H9 (cell line): ENCODE results near the gene CALCOCO1. TPM values are rescaled to one million over a fixed set of nuclear protein-coding genes. Genes with fewer than 3 reads are reported as not detected.
"Not testable (repeated sequence)": the region's sequence is repeated elsewhere in the genome, so short reads cannot be mapped to it uniquely, and the experiment has no call there.

Experiments used
- DNase-seq: peaks from one replicate; pipeline ENCODE4 v3.0.0-alpha.2; 2017
- H2AFZ ChIP-seq: one replicate; pipeline ENCODE4 v1.6.1; 2013; ENCODE audit warnings: mild to moderate bottlenecking, low read length, control low read depth, moderate library complexity
- H2AK5ac ChIP-seq: 2 replicates; pipeline ENCODE4 v1.6.1; 2013; ENCODE audit warnings: low read length, control low read depth, mixed read lengths; ENCODE audit not compliant: insufficient read length
- H2BK120ac ChIP-seq: one replicate; pipeline ENCODE4 v1.6.1; 2013; ENCODE audit warnings: low read depth, mild to moderate bottlenecking, low read length, control low read depth, inconsistent platforms; ENCODE audit not compliant: poor library complexity, severe bottlenecking
- H2BK12ac ChIP-seq: 2 replicates; pipeline ENCODE4 v1.6.1; 2013; ENCODE audit warnings: low read length, control low read depth, mixed read lengths, low read depth; ENCODE audit not compliant: insufficient read length
- H2BK15ac ChIP-seq: 2 replicates; pipeline ENCODE4 v1.6.1; 2013; ENCODE audit warnings: low read depth, low read length, control low read depth
- H2BK20ac ChIP-seq: one replicate; pipeline ENCODE4 v1.6.1; 2013; ENCODE audit warnings: low read depth, mild to moderate bottlenecking, low read length, control low read depth, inconsistent platforms; ENCODE audit not compliant: poor library complexity, severe bottlenecking
- H2BK5ac ChIP-seq: 2 replicates; pipeline ENCODE4 v1.6.1; 2013; ENCODE audit warnings: low read length, control low read depth, mixed read lengths; ENCODE audit not compliant: insufficient read length
- H3K14ac ChIP-seq: 2 replicates; pipeline ENCODE4 v1.6.1; 2013; ENCODE audit warnings: low read length, control low read depth; ENCODE audit not compliant: insufficient read depth
- H3K18ac ChIP-seq: 2 replicates; pipeline ENCODE4 v1.6.1; 2013; ENCODE audit warnings: low read depth, mild to moderate bottlenecking, mixed read lengths, low read length, control low read depth; ENCODE audit not compliant: insufficient read length
- H3K23ac ChIP-seq: 2 replicates; pipeline ENCODE4 v1.6.1; 2013; ENCODE audit warnings: low read length, control low read depth, mixed read lengths, low read depth; ENCODE audit not compliant: insufficient read length
- H3K23me2 ChIP-seq: 2 replicates; pipeline ENCODE4 v1.6.1; 2013; ENCODE audit warnings: low read depth, mild to moderate bottlenecking, mixed read lengths, low read length, control low read depth; ENCODE audit not compliant: insufficient read length, poor library complexity, severe bottlenecking
- H3K27ac ChIP-seq: 2 replicates; pipeline ENCODE4 v1.5.1; 2013; ENCODE audit warnings: low read length, control low read depth, mixed read lengths, low read depth; ENCODE audit not compliant: insufficient read length
- H3K27me3 ChIP-seq: 2 replicates; pipeline ENCODE4 v1.6.1; 2013; ENCODE audit warnings: low read length, control low read depth, inconsistent platforms; ENCODE audit not compliant: insufficient read depth
- H3K4ac ChIP-seq: 2 replicates; pipeline ENCODE4 v1.6.1; 2013; ENCODE audit warnings: low read depth, mild to moderate bottlenecking, control low read depth, inconsistent platforms, low read length, moderate library complexity
- H3K4me1 ChIP-seq: 2 replicates; pipeline ENCODE4 v1.6.1; 2013; ENCODE audit warnings: low read length, control low read depth, inconsistent platforms; ENCODE audit not compliant: insufficient read depth
- H3K4me2 ChIP-seq: 2 replicates; pipeline ENCODE4 v1.6.1; 2013; ENCODE audit warnings: low read length, control low read depth, mixed read lengths; ENCODE audit not compliant: insufficient read length, insufficient read depth
- H3K56ac ChIP-seq: 2 replicates; pipeline ENCODE4 v1.6.1; 2013; ENCODE audit warnings: low read depth, mild to moderate bottlenecking, mixed read lengths, low read length, control low read depth; ENCODE audit not compliant: insufficient read length
- H3K79me1 ChIP-seq: 2 replicates; pipeline ENCODE4 v1.6.1; 2013; ENCODE audit warnings: low read depth, mild to moderate bottlenecking, moderate library complexity, low read length, control low read depth, inconsistent platforms; ENCODE audit not compliant: insufficient read depth, poor library complexity, severe bottlenecking
- H3K79me2 ChIP-seq: 2 replicates; pipeline ENCODE4 v1.6.1; 2013; ENCODE audit warnings: low read length, control low read depth, inconsistent platforms; ENCODE audit not compliant: insufficient read depth
- H3K9ac ChIP-seq: 2 replicates; pipeline ENCODE4 v1.6.1; 2013; ENCODE audit warnings: low read length, control low read depth, mixed read lengths; ENCODE audit not compliant: insufficient read length; ENCODE audit errors: extremely low read depth
- H3K9me3 ChIP-seq: one replicate; pipeline ENCODE4 v1.6.1; 2013; ENCODE audit warnings: low read depth, low read length, inconsistent platforms; ENCODE audit not compliant: control insufficient read depth
- H3T11ph ChIP-seq: one replicate; pipeline ENCODE4 v1.6.1; 2013; ENCODE audit warnings: mild to moderate bottlenecking, low read length, control low read depth, inconsistent platforms
- H4K20me1 ChIP-seq: one replicate; pipeline ENCODE4 v1.6.1; 2013; ENCODE audit not compliant: control insufficient read depth, insufficient read length, insufficient read depth
- H4K5ac ChIP-seq: 2 replicates; pipeline ENCODE4 v1.6.1; 2013; ENCODE audit warnings: low read depth, mild to moderate bottlenecking, mixed read lengths, low read length, control low read depth; ENCODE audit not compliant: insufficient read length
- H4K8ac ChIP-seq: replicated peaks from 2 replicates; pipeline ENCODE4 v1.6.1; 2013; ENCODE audit warnings: low read length, control low read depth, mixed read lengths, low read depth; ENCODE audit not compliant: insufficient read length
- H4K91ac ChIP-seq: 2 replicates; pipeline ENCODE4 v1.6.1; 2013; ENCODE audit warnings: low read depth, mild to moderate bottlenecking, moderate library complexity, mixed read lengths, low read length, control low read depth; ENCODE audit not compliant: insufficient read length
- H3K27ac Mint-ChIP-seq, 3 experiments: 2 replicates in 2 of 3; 3 replicates in 1 of 3; pipeline ENCODE4 v1.8.0; 2020 to 2021; ENCODE audit warnings: mixed read lengths in 3 of 3, mild to moderate bottlenecking in 1 of 3, moderate library complexity in 1 of 3
- H3K27me3 Mint-ChIP-seq: 2 replicates; pipeline ENCODE4 v1.8.0; 2021; ENCODE audit warnings: low read depth, mild to moderate bottlenecking, moderate library complexity, mixed read lengths
- H3K36me3 Mint-ChIP-seq, 3 experiments: 2 replicates in 2 of 3; 3 replicates in 1 of 3; pipeline ENCODE4 v1.8.0; 2020 to 2021; ENCODE audit warnings: low read depth in 3 of 3, mixed read lengths in 3 of 3; ENCODE audit not compliant: insufficient read depth in 1 of 3
- H3K4me1 Mint-ChIP-seq, 2 experiments: 2 replicates each; pipeline ENCODE4 v1.8.0; 2020; ENCODE audit warnings: mixed read lengths in 2 of 2
- H3K4me3 Mint-ChIP-seq, 2 experiments: 2 replicates in 1 of 2; 3 replicates in 1 of 2; pipeline ENCODE4 v1.8.0; 2020 to 2021; ENCODE audit warnings: mild to moderate bottlenecking in 2 of 2, mixed read lengths in 2 of 2, moderate library complexity in 1 of 2
- H3K9me3 Mint-ChIP-seq, 2 experiments: 2 replicates in 1 of 2; 3 replicates in 1 of 2; pipeline ENCODE4 v1.8.0; 2020; ENCODE audit warnings: mild to moderate bottlenecking in 2 of 2, mixed read lengths in 2 of 2, moderate library complexity in 1 of 2
- WGBS: extraction: QIAGEN DNeasy Blood & Tissue Kit; methylation state at CpG from one replicate; pipeline ENCODE4 v1.1.7; 2013; ENCODE audit warnings: missing lambda C conversion rate, low lambda C conversion rate, mixed read lengths; ENCODE audit not compliant: insufficient read length; ENCODE audit errors: extremely low coverage; 5-methylcytosine and 5-hydroxymethylcytosine counted together
- total RNA-seq: library from RNA; stranded (reverse); gene quantifications from 2 replicates; pipeline ENCODE4 v1.2.1, GENCODE V29; 2021
- TF ChIP-seq, protein P1 (sequence below): fragments of 200-600 bp; sonication (generic); conservative IDR thresholded peaks from 3 replicates; pipeline ENCODE4 v1.8.0; 2021; ENCODE audit warnings: antibody characterized with exemption, mild to moderate bottlenecking

Gene CALCOCO1
- total RNA-seq, 1 experiment from 2014 or later: 22.3 TPM

DNA sequence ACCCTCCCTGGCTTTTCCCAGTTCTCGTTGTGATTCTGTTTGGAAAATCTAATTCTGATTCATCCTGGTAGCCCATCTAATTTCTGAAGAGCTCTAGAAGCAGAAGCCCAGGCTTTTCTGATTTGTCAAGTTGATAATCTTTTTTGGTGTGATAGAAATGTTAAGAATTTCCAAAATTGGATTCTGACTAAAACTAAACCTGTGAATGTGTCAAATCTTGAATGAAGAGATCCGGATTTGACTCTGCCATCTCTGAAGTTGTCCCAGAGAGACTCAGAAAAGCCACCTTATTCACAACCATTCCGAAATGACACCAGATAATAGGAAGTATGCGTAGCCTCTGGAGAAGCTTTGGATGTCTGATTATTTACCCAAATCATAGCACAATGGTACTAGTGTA is 37.4 kb upstream of the CALCOCO1 start:
- Histone ChIP-seq H3K4ac (no peak overlapping the region), H4K8ac (no peak overlapping the region), H3T11ph (no peak overlapping the region), H3K9ac (no peak overlapping the region), H3K23ac (no peak overlapping the region), H2BK120ac (no peak overlapping the region), H2BK12ac (no peak overlapping the region), H3K79me1 (no peaks in the 10 kb centered on the region), H3K27ac (no peak overlapping the region), H3K79me2 (no peaks in the 10 kb centered on the region; the same call in 1 of the 2 replicates), H3K56ac (no peak overlapping the region), H3K4me2 (no peak overlapping the region), H4K20me1 (no peaks in the 10 kb centered on the region), H3K14ac (no peak overlapping the region), H4K91ac (no peak overlapping the region), H2BK20ac (no peak overlapping the region), H2AFZ (no peak overlapping the region), H3K23me2 (no peaks in the 10 kb centered on the region), H2BK5ac (no peak overlapping the region), H3K9me3 (no peaks in the 10 kb centered on the region), H4K5ac (no peak overlapping the region), H2BK15ac (no peak overlapping the region), H3K18ac (no peak overlapping the region), H2AK5ac (no peak overlapping the region), H3K27me3 (no peaks in the 10 kb centered on the region; the same call in 1 of the 2 replicates), H3K4me1 (no peaks in the 10 kb centered on the region)
- TF ChIP-seq, protein P1, sequence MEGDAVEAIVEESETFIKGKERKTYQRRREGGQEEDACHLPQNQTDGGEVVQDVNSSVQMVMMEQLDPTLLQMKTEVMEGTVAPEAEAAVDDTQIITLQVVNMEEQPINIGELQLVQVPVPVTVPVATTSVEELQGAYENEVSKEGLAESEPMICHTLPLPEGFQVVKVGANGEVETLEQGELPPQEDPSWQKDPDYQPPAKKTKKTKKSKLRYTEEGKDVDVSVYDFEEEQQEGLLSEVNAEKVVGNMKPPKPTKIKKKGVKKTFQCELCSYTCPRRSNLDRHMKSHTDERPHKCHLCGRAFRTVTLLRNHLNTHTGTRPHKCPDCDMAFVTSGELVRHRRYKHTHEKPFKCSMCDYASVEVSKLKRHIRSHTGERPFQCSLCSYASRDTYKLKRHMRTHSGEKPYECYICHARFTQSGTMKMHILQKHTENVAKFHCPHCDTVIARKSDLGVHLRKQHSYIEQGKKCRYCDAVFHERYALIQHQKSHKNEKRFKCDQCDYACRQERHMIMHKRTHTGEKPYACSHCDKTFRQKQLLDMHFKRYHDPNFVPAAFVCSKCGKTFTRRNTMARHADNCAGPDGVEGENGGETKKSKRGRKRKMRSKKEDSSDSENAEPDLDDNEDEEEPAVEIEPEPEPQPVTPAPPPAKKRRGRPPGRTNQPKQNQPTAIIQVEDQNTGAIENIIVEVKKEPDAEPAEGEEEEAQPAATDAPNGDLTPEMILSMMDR: no peak
- no peak for DNase-seq
- H3K9me3 Mint-ChIP-seq: no peaks in the 10 kb centered on the region
- peaks cover 79% of the 10 kb centered on the region for H3K27me3 Mint-ChIP-seq
- H3K4me1 Mint-ChIP-seq: no peaks in the 10 kb centered on the region
- no peaks in the 10 kb centered on the region for H3K36me3 Mint-ChIP-seq
- no peak overlapping the region for H3K27ac Mint-ChIP-seq
- no peak overlapping the region for H3K4me3 Mint-ChIP-seq
- no CpG with 5 or more reads among the region's 4 CpGs for WGBS

DNA sequence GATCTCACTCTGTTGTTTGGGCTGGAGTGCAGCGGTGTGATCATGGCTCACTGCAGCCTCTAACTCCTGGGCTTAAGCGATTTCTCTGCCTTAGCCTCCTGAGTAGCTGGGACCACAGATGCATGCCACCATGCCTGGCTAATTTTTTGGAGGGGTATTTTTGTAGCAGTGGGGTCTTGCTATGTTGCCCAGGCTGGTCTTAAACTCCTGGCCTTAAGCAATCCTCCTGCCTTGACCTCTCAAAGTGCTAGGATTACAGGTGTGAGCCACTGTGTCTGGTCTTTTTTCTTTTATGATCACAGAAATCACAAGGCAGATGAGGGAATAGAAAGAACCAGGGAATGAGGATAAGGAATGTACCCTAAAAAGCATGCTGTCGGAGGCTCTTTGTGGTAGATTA is 35.5 kb upstream of the CALCOCO1 start:
- H2BK20ac ChIP-seq, H3K4ac ChIP-seq, H3K27ac Mint-ChIP-seq, H4K91ac ChIP-seq, H3K9ac ChIP-seq, H3K79me1 ChIP-seq, H3K9me3 Mint-ChIP-seq, H3K4me1 ChIP-seq, H2BK15ac ChIP-seq, H2BK12ac ChIP-seq, H3K18ac ChIP-seq, H3K23me2 ChIP-seq, H2BK5ac ChIP-seq, H3K4me2 ChIP-seq, H3K27me3 ChIP-seq, H3K4me3 Mint-ChIP-seq, H2BK120ac ChIP-seq, H3K79me2 ChIP-seq, H3K14ac ChIP-seq, H3K27ac ChIP-seq, H4K20me1 ChIP-seq, H3T11ph ChIP-seq, H3K23ac ChIP-seq, H2AK5ac ChIP-seq, DNase-seq, H4K5ac ChIP-seq, H4K8ac ChIP-seq, H3K56ac ChIP-seq, H3K36me3 Mint-ChIP-seq, H3K9me3 ChIP-seq, H2AFZ ChIP-seq: not testable (repeated sequence)
- Mint-ChIP-seq H3K4me1 (peaks cover 8 to 13% of the 10 kb centered on the region in 2 experiments), H3K27me3 (peaks cover 80% of the 10 kb centered on the region)
- WGBS: no CpG with 5 or more reads among the region's 3 CpGs
